ENCODE measurements around the gene POM121L2.

POM121L2 gene
- 0 to 0.19 (median 0) reads per million in 3 experiments for total RNA-seq

DNA sequence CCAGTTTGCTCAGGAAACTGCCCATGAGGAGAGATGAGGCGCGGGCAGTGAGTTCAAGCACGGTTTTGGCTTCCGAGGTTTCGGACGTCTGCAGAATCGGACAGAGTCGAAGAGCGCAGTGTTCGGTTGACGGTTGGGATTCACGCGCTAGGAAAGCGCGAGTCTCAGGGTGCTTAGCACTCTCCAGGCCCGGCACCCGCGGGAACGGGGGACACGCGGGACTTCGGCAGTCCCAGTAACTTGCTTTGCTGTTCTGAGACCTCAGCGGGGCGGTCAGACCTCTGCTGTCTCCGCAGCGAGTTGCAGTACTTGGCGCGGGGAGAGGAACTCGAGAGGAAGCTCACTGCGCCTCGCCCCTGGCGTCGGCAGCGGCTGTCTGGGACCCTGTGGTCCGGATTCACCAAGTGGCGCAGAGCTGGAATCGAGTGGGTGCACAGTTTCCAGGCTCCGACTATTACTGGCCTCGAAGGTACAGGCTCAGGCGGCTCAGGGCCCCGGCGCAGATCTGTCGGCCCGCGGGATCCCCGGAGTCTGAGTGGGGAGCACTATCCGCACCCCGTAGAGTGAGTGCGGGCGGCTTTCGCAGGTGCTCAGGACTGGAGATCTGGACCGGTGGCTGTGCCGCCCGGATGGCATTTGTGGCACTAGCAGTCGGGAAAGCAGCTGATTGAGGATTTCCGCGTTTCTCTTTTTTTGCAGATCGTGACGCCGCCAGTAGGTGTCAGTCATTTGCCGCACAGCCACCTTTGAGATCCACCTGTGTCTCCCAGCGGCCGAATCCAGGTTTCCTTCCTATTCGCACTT is at the start of gene POM121L2:
Gene POM121L2, minus strand, starts transcription at position 128 of the 804 bp plus-strand sequence. Its CDS starts 103 bp downstream, at position 25.
- DNase-seq: peak; percentile 43

DNA sequence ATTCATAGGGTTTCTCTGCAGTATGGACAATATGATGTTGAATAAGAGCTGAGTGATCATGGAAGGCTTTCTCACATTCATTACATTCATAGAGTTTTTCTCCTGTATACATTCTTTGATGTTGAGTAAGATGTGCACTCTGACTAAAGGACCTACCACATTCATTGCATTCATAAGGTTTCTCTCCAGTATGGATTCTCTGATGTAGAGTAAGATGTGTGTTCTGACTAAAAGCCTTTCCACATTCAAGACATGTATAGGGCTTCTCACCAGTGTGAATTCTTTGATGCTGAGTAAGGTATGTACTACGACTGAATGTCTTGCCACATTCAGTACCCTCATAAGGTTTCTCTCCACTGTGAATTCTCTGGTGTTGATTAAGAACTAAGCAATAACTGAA is 47.2 kb upstream of the POM121L2 start:
- no peak for DNase-seq

DNA sequence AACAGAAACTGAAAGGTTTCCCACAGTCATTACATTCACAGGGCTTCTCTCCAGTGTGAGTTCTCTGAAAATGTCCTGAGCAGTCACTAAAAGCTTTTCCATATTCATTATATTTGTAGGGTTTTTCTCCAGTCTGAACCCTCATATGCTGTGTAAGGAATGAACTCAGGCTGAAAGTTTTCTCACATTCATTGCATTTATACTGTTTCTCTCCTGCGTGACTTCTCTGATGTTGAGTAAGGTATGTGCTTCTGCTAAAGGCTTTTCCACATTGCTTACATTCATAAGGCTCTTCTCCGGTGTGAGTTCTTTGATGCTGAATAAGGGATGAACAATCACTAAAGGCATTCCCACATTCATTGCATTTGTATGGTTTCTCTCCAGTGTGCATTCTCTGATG is 46.7 kb upstream of the POM121L2 start:
- DNase-seq: no peak

DNA sequence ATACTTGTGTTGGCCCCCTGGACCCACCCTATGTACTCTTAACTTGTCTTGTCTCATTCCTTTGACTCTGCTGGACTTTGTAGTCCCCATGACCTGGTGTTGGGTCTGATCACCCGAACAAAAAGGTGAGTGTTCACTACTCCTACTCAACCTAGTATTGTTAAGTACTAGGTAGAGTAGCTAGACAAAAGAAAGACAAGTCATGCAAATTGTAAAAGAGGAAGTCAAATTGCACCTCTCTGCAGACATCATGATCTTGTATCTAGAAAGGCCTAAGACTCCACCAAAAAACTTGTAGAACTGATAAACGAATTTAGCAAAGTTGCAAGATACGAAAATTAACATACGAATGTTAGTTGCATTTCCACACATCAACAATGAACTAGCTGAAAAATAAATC is 40.8 kb upstream of the POM121L2 start:
- no peak for DNase-seq

DNA sequence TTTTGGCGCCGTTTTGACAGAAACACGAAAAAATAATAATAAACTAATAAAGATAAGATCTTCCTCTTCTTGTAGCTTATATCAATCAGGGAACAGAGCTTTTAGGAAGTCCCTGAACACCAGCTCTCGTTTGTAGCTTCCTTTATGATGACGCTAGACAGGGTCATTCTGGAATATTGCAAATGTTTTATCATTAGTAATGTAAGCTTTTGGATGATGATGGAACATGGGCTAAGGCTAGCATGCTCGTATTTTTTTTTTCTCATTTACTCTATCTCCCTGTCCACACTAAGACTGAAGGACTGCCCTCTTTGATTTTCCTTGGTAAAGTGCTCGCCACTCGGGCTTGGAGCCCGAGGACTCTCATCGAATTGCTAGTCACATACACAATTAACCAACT is 22.1 kb upstream of the POM121L2 start:
- no peak for DNase-seq

DNA sequence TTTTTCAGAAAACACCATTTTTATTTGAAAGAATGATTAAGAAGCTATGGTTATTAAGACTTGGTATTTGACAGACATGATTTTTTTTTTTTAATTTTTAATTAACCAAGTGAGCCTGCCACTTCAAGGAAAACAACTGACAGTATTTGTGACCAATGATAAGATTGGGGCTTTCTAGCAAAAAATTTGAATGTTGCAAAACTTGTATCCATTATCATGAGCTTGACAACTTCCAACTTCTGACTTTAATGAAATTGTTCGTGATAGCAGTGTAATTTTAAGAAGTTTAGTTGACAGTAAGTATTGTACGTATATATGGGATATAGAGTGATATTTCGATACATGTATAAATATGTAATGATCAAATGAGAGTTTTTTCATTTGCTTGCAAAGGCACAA is 21.6 kb upstream of the POM121L2 start:
- no peak for DNase-seq

DNA sequence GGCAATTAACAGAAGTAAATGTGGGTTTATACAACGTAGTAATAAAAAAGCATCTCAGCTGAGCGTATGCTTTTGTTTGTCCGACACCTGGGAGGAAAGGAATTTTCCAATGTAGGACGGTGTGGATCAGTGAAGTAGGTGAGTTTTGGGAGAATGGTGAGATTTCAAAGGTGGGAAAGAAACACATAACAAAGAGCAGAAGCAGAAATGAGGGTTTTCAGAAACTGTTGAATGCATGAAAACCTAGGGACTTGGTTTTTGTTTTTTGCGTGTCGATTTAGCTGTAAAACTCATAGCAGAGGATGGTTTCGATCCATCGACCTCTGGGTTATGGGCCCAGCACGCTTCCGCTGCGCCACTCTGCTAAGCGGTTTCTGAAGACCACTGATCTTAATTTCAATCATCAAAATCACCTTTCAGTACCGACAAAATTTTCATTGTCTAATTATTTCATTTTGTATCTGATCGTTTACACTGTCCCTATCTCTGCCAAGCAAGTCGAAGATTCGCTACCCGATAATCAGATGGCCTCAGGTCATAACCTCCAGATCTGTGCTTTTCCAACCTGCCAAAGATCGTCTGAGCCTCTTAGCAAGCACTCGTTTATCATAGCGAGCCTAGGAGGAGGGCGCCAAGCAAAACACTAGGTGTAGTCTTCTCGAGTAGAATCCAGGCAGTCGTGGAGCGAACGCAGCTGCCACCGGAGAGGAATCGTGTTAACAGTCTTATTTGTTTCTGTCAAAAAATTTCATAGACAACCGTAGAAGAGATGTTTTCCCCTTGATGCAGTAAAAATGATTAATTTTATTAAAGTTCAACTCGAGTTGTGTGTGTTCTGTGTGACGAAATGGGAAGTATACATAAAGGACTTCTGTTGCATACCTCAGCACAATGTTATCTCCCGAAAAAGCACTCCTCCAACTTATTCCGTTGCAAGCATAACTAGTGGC is 20.9 kb upstream of the POM121L2 start:
- DNase-seq: peak; percentile 47

DNA sequence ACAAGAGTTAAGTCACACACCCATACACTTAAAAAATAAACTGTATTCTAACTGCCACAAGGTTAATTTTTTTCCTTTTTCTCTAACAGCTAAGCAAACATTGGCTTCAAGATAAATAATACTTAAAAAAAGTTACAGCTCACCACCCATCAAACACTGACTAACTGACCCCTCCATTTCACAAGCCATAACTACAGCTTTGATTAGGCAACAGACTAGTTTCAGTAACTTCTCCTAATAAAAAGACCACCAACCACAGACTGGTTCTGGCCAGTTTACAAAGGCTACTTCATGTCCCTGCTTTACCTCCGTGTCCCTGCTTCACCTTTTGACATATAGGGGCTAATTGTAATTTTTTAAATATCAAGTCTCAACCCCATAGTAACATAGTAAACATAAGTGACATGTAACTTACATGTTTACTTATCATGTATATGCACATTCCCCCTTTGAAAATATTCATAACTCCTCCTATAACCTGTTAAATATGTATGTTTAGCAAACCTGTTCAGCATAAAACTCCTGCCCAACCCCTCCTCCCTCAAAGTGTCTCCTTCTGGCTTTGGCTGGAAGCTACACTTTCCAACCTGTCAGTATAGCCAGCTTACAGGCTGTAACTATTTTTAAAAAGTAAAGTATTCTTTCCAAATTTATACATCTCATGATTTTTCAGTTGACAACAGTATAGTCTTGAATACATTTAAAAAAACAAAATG is 15.1 kb upstream of the POM121L2 start:
- no peak for DNase-seq

DNA sequence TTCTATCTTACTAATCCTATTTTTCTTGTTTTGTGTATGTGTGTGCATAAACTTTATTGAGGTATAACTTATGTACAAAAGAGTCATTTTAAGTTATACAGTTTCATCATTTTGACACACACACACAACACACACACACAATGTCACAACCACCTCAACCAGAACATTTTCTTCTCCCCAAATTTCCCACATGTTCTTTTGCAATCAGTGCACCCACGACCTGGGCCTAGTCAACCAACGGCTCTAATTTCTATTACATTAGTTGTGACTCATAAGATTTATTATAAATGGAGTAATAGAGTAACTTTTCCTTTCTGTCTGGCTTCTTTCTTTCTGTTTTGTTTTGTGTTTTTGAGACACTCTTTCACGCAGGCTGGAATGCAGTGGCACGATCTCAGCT is 9.8 kb upstream of the POM121L2 start:
- DNase-seq: no peak

DNA sequence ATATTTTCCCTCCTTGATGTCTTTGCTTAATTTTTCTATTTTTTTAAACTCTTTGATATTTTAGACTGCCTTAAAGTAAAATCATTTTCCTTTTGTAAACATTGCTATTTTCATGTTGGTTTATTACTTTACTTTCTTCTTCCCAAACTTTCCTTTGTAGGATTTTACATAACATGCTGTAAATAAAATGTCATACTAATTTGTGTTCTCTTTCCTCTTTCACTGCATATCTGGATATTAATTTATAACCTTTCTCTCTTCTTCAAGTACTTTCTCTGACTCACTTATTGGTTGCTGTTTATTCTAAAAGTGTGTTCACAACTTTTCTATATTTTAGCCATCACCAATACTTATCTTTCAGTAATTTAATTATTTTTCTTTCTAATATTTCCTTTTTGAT is 9.3 kb upstream of the POM121L2 start:
- DNase-seq: no peak

DNA sequence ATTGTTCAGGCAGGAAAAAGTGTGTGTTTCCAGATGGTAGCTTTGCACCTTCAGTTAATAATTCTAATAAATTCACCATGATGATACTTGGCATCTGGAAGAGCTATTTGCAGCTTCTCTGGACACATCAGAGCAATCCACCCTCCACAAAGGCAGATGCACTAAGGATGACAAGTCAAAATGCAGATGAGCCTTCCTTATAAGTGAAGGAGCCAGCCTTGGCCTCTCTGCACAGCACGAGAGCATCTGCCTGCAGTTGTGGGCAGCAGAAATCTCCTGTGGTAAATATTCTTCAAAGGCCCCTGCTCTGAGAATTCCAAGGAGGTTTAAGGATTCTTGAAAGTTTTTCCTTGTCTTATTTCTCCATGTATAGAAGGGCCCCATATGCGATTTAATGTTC is 6.9 kb upstream of the POM121L2 start:
- DNase-seq: no peak

DNA sequence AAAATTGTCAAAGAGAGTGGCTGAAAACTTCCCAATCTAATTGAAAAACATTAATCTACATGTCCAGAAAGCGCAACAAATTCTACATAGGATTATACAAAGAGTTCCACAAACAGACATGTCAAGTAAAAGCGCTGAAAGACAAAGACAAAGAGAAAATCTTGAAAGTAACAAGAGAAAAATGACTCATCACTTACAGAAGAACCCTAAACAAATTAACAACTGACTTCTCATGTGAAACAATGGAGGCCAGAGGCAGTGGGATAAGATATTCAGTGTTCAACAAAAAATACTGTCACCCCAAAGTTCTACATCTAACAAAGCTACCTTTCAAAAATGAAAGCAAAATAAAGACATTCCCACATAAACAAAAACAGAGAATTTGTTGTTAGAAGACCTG is 2.0 kb upstream of the POM121L2 start:
- DNase-seq: no peak

DNA sequence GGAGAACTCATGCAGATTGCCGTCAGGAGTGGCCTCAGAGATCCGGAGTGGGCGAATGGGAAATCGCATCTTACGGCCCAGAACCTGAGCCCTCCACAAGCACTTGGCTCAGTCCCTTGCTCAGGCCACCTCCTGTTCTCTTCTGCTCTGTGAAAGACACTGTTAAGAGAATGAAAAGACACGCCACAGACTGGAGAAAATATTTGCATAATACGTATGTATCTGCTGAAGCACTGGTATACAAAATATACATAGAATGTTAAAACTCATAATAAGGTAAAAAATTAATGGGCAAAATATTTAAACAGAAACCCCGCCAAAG is 838 bp upstream of the POM121L2 start:
- no peak for DNase-seq

DNA sequence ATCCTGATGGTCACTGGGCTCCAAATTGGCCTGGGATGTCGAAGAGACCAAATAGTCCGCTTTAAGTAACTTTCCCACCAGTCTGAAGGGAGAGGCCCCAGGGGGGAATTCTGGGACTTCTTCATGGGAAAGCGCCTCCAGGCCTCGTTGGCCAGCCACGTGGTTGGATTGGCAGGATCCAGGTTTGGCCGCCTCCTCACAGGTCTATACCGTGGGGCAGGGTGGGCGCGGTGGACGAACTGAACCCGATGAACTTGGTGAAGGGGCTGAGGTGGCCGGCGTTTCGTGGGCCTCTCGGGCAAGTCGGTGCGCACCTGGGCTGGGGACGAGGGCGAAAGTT is 297 bp downstream of the POM121L2 start:
- DNase-seq: no peak

DNA sequence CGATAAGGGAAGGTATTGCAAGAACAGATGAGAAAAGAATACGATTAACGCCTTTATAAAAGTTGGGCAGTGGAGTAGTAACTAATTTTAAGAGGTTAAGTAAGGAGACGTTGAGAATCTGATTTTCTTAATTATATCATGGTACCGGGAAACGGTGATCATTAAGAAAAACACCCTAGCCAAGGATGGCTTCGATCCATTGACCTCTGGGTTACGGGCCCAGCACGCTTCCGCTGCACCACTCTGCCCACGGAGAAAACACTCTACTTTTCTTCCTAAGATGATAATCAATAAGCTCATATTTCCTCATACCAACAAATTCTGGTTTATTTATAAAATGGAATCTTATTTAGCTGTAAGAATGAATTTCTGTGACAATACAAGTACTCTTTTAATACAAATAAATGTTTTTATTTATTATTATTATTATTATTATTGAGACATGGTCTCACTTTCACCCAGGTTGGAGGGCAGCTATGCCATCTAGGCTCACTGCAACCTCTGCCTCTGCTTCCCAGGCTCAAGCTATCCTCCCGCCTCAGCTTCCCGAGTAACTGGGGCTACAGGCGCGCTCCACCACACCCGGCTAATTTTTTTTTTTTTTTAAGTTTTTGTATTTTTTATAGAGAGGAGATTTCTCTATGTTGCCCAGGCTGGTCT is 8.3 kb downstream of the POM121L2 start:
- no peak for DNase-seq

DNA sequence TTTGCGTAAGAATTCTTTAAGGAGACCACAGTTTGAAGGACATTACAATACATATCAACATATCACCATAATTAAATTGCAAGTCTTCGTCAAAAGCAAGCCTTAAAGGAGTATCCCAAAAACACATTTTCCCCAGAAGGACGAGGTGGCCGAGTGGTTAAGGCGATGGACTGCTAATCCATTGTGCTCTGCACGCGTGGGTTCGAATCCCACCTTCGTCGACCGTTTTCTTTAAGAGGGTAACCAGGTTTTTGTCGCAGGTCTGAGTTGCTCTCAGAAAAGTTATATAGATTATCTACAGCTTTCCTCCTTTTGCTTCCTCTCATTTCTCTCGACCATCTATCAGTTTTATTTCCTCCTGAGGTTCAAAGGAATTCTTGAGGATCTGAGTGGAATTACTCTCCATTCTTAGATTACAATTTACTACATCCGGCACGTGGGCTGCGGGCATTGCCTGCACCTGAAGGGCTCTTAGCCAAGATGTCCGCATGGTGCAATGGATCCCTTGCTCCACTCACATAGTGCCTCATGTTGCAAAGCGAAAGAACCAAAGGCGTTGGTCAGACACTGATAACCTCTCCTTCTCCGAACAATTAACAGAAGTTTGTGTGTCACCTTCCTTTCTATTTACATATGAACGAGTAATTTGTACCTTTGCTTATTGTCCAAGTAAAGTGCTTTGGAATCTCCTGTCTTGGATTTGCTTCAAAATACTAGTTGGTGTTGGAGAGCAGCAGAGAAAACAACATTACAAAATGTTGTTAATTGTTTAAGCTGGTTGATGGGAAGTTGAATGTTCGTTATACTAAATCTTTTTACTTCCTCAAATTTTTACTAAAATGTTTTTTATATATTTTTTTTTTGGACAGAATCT is 14.0 kb downstream of the POM121L2 start:
- no peak for DNase-seq

DNA sequence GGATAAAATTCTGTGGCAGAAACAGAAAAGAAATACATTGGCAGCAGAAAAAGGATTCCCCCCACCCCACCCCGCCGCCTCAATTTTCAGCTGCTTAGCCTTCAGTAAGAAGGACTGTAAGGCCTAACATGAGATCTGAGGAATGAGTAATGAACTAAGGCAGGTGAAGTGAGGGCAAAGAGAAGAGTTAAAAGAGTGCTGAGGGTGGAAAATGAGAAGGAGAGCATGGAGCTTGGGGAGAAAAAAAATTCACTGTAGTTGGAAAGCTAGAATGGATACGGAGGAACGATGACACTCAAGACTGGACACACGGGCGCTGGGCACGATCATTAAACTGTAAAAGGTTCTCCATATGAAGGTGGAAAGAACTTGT is 14.6 kb downstream of the POM121L2 start:
- DNase-seq: no peak

DNA sequence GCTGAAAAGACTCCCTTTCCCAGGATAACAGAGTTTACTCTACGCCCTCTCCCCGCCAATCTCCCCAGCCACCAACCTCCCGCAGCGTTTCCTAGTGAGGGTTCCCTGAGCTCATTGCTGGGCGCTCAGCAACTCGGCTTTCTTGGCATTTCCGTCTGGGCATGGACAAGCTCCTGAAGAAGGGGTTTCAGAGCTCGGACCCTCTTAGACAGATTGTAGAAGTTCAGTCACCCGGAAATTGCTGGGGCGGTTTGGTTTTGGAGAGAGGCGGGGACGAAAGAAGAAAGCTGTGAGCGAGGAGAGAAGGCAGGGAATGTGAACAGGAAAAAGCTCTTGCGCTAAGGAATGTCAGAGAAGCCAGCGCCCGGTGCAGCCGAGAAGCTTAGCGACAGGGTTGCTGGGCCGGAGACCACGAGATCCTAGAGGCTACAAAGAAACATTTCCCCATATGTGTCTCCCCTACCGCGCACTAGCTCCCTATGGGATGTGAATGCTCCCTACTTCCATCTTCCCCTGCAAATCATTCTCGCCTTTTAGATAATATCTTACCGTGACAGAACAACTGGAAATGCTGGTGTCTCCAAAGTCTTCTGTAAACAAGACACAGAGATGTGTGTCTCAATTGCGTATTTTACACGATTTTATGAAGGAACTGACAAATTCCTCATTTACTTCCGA is 15.8 kb downstream of the POM121L2 start:
- DNase-seq: no peak

DNA sequence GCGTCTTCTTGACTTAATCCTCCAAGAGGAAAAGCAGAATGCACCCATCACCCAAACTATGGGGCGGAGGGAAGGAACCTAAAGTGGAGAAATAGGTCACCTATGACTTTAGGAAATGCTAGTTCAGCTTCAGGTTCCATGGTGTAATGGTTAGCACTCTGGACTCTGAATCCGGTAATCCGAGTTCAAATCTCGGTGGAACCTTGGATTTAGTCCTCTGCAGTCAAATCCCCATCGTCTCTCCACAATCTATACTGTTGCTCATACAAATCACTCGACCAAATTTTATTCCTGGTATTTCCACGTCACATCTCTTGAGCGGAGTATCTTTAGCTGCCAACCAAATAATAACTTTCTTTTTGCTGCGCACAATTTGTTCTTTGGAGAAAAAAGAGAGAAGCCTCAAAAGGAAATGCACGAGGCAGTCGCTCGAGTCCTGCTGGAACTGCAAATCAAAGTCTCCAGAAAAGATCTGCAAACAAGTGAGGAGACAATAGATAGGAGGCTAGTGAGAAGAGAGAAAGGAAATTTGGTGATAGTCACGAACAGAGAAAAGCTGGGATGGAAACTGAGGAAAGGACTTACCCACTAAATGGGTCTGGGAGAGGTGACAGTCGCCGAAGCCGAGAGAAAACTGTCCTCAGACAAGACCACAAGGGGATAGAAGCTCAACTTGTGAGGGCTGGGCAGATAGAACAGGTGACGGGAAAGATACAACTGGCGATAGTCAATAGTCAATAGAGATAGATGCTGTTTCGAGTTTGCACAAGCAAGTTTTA is 16.6 kb downstream of the POM121L2 start:
- no peak for DNase-seq

DNA sequence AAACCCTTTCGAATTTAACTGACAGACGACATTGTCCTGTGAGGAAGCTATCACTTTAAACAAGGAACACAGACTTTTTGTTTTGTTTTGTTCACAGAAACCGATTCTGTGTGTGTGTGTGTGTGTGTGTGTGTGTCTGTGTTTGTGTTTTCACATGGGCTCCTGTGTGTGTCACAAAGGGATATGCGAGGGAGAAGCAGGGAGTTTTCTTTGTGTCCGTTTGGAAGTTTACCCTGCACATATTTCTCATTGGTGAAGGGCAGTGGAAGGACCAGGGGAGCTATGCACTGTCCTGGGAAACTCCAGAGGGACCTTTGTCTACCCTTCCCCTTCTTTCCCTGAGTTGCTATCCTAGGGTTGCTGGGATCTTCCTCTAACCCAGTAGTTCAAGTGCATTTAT is 17.7 kb downstream of the POM121L2 start:
- no peak for DNase-seq
